HTR-8/SVneo (cell line): Measurements from ENCODE around the gene KRT3.
"Not testable (repeated sequence)": the region's sequence is repeated elsewhere in the genome, so short reads cannot be mapped to it uniquely, and the experiment has no call there.

Experiments used
- DNase-seq: peaks from one replicate; pipeline ENCODE4 v3.0.0; 2011; ENCODE audit warnings: low spot score, mixed read lengths; ENCODE audit not compliant: insufficient read length
- FAIRE-seq: peaks from 2 replicates; lab custom pipeline; 2011; peaks lifted over from hg19 to GRCh38; lab: Jason Lieb, UNC

KRT3 gene

DNA sequence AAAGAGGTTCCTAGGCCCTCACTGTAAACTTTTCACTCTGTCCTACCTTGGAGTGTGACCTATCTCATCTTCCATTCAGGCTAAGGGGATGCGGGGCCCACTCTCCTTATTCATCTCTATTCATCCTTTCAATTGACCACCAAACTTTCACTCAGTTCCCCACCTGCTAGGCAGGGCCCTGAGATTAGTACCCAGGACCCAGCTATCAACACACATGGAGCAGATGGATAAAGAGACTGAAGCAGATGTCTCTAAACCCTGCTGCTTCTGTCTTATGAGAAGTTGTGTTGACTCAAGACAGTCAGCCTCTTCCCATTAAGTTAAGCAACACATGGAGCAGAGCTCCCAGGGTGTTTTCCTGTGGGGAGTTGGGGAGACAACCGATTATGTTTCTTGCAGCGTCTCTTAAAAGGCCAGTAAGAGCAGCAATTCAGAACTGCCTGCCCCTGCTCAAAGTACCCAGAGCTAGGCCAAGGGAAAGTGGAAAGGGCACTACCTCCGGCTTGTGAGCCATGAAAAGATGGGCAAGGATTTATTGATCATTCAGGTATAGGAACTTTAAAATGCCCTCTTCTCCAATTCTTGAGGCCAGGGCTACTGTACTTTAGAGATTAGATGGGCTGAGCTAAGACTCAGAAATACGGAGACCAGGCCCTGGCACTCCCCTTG lies 29.4 kb downstream of the KRT3 start:
- FAIRE-seq (no peak), DNase-seq (no peak)

DNA sequence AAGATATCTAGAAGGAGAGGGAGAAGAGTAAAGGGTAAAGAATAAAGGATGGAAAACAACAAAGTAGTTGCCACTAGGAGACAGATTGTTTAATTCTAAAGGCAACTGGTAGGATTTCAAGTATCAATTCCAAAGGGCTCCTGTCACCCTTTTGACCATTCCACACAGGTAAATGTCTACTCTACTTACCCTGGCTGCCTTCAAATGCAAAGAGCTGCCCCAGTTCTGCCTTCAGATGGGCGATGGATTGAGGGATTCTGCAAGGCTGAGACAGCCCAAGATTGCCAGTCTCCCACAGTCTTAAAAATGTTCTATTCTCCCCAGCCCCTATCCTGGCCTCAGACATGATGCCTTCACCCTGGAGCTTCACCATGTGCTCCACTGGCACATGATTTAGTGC lies 30.2 kb downstream of the KRT3 start:
- DNase-seq (no peak), FAIRE-seq (no peak)

DNA sequence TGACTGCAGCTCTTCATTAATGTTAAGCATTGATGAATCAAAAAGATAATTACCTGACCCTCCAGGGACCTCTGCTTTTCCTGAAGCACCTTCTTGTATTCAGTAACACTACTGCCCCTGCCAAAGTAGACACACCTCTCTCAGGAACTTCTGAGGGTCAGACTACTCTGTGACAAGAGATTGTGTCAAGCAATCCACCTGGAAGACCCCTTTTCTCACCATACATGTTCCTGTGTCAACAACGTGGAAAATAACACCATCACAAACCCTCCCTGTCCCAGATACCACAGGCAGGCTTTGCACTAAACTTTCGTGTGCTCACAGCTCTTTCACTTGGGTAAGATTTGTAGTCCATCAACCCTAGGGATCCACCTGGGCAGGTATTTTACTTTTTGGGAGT lies 31.9 kb downstream of the KRT3 start:
- no peak for DNase-seq
- no peak for FAIRE-seq

DNA sequence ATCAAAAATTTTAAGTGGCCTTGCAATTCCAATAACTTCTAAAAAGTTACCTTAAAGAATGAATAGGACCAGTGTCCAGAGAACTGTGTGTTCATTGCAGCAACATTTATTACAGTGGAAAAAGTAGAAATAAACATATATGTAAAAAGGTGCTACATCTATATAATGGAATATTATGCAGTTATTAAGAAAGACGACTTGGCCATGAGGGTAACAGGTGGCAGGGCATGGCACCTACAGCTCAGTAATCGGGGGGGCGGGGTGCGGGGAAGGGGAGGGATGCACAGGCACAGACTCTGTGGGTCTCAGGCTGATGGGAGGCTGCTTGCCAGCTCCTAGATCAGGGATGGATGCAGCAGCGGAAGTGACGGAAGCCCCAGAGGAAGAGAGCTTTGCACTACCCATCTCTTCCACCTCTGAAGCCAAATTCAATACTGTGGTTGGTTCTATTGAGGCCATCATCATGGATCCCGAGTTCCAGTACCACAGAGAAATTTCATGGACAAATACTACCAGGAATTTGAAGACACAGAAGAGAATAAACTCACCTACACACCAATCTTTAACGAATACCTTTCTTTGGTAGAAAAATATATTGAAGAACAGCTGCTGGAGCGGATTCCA lies 32.8 kb downstream of the KRT3 start:
- FAIRE-seq (no peak), DNase-seq (no peak)

- DNase-seq, result no peak
- FAIRE-seq, result no peak
These were observed 34.1 kb downstream of the KRT3 start for GRCh38 chr12:52761802-52762201.

DNA sequence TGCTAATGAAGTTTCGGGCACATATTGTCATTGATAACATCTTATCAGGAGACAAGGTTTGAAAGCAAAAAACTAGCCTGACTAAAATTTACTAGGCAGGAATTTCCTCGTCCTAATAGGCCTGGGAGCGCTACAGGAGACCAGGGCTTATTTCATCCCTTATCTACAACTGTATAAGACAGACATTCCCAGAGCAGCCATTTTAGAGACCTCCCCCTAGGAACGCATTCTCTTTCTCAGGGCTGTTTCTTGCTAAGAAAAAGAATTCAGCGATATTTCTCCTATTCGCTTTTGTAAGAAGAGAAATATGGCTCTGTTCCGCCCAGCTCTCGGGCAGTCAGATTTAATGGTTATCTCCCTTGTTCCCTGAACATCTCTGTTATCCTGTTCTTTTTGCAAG lies 34.7 kb downstream of the KRT3 start:
- FAIRE-seq, DNase-seq: not testable (repeated sequence)

DNA sequence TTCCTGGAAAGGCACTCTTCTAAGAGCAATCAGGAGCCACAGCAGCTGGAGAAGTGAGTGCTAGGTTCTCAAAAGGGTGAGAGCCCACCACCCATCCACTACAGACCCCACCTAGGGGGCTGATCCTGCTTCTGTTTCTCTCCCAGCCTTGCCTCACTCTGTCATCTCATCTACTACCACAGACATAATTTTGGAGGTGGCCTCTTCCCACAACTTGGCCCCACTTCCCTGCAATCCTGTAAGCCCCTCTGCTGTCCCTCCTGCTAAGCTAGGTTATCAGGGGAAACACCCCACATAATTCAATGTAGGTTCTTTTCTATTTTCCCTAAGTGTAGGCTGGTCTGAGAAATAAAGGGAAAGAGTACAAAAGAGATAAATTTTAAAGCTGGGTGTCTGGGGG lies 35.3 kb downstream of the KRT3 start:
- FAIRE-seq (no peak), DNase-seq (no peak)

GRCh38 chr12:52759695-52760094 lies 36.2 kb downstream of the KRT3 start:
- FAIRE-seq (no peak), DNase-seq (no peak)

DNA sequence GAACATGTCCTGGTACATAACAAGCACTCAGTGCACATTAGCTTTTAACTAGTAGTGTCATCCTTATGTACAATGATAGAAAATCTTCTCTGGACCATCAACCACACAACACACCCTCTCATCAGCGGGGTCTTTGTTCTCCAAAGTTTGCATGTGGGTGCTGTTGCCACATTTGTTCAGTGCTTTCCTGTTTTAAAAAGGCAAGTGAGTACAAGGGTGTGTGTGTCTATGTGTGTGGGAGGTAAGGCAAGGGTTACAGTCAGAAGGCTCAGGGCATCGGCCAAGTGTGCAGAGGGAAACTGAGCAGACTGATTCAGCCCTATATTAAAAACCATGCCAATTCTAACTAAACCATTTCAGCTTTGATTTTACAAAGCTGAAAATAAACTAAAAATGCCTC lies 36.7 kb downstream of the KRT3 start:
- no peak for FAIRE-seq

DNA sequence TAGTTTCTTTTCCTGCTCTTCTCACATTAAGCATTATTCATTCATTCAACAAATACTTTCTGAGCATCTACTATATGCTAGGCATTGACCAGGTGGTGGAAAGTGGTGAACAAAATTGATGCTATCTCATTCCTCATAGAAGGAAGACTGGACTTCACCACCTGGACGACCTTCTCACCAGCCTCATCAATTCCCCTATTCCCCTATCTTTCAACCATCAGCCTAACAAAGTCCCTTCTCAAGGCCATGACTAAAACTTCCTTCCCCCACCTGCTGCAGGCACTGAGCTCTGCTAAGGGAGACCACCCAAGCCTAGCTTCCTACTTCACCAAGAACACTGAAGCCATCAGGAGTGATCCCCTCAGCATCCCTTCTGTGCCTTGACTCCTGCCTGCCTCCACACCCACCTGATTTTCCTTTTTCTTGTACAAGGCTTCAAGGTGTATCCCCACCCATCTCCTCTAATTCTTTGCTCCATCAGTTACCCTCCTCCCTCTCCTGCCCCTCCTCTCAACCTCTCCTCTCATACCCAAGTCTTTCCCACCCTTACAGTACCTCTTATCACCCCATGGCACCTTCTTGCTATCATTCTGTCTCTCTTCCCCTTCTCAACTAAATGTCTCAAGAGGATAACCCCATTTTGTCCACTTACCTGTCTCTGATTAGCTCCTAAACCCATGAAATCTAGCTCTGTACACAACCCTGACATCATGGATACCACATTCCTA lies 38.3 kb downstream of the KRT3 start:
- DNase-seq (no peak), FAIRE-seq (no peak)

More for the DNA sequence above, 36.7 kb downstream of the KRT3 start:
- no peak for DNase-seq

DNA sequence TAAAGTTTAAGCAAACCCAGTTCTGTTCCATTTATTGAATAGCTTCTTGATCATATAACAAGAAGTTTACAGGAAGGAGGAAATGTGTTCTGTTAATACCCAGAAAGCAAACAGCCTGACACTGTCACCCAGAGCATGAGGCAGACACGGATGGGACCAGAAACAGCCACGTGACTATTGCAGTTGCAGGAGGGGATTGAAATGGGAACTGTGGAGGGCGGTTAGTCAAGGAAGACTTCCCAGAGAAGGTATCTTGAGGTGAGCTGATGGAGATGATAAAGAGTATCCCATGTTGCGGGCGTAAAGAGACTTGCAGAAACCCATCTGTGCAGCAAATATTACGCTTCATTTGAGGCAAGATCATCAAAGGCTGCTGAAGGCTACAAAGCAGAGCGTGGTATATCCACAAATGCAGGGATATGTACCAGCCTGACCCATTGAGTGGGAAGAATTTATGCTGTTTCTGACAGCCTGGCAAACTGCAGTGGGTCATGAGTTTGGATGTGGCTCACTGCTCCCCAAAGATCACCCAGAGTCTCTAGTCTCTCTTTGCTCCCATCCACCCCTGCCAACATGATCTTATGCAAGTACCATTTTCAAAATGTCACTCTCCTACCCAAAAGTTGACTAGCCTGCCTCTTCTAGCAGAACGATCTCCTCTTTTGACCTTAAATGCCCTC lies 39.5 kb downstream of the KRT3 start:
- no peak for FAIRE-seq
- no peak for DNase-seq

DNA sequence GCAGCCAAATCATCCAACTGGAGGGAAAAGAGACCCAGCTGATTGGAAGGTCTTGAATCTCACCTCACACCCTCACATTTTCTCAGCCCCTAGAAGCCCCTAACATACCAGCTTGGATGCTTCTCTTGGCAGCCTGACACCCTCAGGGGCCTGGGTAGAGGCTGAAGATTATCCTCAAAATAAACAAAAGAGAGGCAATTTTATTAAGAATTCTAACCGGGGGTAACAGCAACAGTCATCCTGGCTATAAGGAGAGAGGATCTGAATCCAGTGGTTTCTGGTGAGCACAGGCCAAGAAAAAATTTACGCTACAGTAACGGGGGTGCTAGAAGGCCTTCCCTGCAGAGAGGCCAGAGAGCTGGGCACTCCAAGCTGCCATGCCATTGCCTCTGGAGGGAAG lies 40.4 kb downstream of the KRT3 start:
- no peak for FAIRE-seq

GRCh38 chr12:52754135-52754534 lies 41.8 kb downstream of the KRT3 start:
- FAIRE-seq (no peak), DNase-seq (no peak)

More for the DNA sequence above, 40.4 kb downstream of the KRT3 start:
- no peak for DNase-seq

GRCh38 chr12:52753283-52753682 lies 42.6 kb downstream of the KRT3 start:
- no peak for DNase-seq

DNA sequence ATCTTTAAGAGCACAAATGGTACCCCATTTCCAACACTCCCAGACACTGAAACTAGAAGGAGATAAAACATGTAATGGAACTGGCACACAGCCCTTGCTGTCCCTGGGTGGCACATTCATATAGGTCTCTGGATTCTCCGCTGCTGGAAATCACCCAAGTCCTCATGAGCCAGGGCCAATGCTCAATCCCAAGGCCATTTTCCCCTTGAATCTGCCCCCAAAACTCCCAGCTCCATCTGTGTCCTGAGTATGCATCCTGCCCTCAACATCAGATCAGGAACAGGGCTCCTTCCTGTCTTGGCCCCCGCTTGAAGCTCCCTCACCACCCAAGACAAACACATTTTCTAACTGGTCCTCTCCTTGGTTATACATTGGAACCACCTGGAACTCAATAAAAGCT lies 43.4 kb downstream of the KRT3 start:
- FAIRE-seq (no peak), DNase-seq (no peak)

More at GRCh38 chr12:52753283-52753682, 42.6 kb downstream of the KRT3 start:
- FAIRE-seq, result no peak

- no peak for FAIRE-seq
These were observed 44.1 kb downstream of the KRT3 start for GRCh38 chr12:52751795-52752194.

GRCh38 chr12:52750532-52750931 lies 45.4 kb downstream of the KRT3 start:
- FAIRE-seq, DNase-seq: not testable (repeated sequence)

More at GRCh38 chr12:52751795-52752194, 44.1 kb downstream of the KRT3 start:
- DNase-seq, result no peak

DNA sequence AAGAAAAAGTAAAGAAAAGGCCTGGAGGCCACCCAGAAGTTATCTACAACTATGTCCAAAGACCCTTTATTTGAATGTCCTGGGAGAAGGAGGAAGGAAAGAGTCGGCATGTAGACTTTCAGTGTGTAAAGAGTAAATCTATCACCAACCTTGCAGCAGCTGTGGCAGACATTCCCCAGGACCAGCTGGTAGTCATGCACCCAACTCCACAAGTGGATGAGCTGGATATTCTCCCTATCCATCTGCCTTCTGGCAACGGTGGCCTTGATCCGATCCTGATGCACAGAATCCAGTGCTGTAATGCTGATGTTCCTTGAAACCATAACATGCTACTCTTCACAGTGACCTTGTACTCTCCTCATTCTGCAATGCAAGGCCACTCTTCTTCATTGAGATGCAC lies 46.1 kb downstream of the KRT3 start:
- no peak for DNase-seq
- FAIRE-seq, result no peak

DNA sequence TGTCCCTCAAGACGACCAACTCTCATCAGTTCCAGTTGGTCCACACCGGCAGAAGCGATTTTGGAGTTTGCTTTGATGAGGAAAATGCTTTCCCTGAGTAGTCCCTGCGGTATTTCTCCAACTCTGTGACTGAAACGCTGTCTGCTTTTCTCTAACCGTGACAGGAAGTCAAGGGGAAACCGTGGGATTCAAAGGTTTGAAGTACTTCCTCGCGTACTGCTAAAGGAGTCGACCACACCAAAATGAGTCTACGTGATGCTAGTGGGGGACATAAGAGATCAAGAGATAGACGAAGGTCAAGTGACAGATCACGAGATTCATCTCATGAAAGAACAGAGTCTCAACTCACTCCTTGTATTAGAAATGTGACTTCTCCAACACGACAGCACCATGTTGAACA lies 47.3 kb downstream of the KRT3 start:
- no peak for DNase-seq
- peak; percentile 87 for FAIRE-seq

DNA sequence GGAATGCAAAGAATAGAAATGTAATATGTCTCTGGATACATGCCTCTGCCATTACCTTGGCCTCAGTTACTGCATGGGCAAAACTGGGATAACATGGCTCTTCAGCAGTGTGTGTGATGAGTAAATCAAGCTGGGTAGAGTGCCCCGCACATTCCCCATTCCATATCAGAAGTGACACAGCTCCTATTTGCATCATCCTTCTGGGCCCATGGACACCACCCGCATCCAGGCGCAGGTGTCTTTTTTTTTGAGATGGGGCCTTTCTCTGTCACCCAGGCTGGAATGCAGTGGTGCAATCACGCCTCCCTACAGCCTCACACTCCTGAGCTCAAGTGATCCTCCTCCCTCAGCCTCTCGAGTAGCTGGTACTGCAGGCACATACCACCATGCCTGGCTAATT lies 50.4 kb downstream of the KRT3 start:
- FAIRE-seq (no peak), DNase-seq (no peak)
